DOHH2 (cell line): Measurements from ENCODE around the gene THBS3.
A peak's percentile ranks its signal among the peaks of the same experiment; 100 is the strongest.

Experiments
- H3F3A ChIP-seq: fragments of 200-600 bp; sonication (generic), shearing (Covaris generic); 2 replicates; pipeline ENCODE4 v1.6.0; 2016; ENCODE audit warnings: antibody characterized with exemption, mild to moderate bottlenecking; ENCODE audit not compliant: control insufficient read depth, insufficient read depth
- H3K27ac ChIP-seq: fragments of 200-600 bp; sonication (generic); 2 replicates; pipeline ENCODE4 v1.5.1; 2014; ENCODE audit warnings: low read depth, mild to moderate bottlenecking, low read length, moderate library complexity
- H3K27me3 ChIP-seq: fragments of 200-600 bp; sonication (generic); 2 replicates; pipeline ENCODE4 v1.6.1; 2014; ENCODE audit warnings: mild to moderate bottlenecking, low read length, mixed read lengths; ENCODE audit not compliant: control insufficient read depth
- H3K36me3 ChIP-seq: fragments of 200-600 bp; sonication (generic); 2 replicates; pipeline ENCODE4 v1.6.1; 2014; ENCODE audit warnings: mild to moderate bottlenecking, low read length, moderate library complexity, mixed read lengths; ENCODE audit not compliant: control insufficient read depth
- H3K4me1 ChIP-seq: fragments of 200-600 bp; sonication (generic); 2 replicates; pipeline ENCODE4 v1.6.1; 2014; ENCODE audit warnings: mild to moderate bottlenecking, low read length, mixed read lengths; ENCODE audit not compliant: control insufficient read depth
- H3K4me2 ChIP-seq: fragments of 200-600 bp; sonication (generic); 2 replicates; pipeline ENCODE4 v1.6.0; 2014; ENCODE audit warnings: mild to moderate bottlenecking, low read length, moderate library complexity
- H3K4me3 ChIP-seq: fragments of 200-600 bp; sonication (generic); 2 replicates; pipeline ENCODE4 v1.5.1; 2014; ENCODE audit warnings: mild to moderate bottlenecking, low read length, mixed read lengths
- H3K79me2 ChIP-seq: fragments of 200-600 bp; sonication (generic); 2 replicates; pipeline ENCODE4 v1.6.1; 2014; ENCODE audit warnings: mild to moderate bottlenecking, low read length, mixed read lengths; ENCODE audit not compliant: control insufficient read depth
- H3K9me2 ChIP-seq: fragments of 200-600 bp; sonication (generic); replicated peaks from 2 replicates; pipeline ENCODE4 v1.6.1; 2014; ENCODE audit warnings: mild to moderate bottlenecking, low read length, mixed read lengths; ENCODE audit not compliant: control insufficient read depth
- H3K9me3 ChIP-seq: fragments of 200-600 bp; sonication (generic); 2 replicates; pipeline ENCODE4 v1.6.1; 2014; ENCODE audit warnings: antibody characterized with exemption, low read length, mixed read lengths; ENCODE audit not compliant: control insufficient read depth, insufficient read depth
- H4K20me1 ChIP-seq: fragments of 200-600 bp; sonication (generic); 2 replicates; pipeline ENCODE4 v1.6.0; 2014; ENCODE audit warnings: low read depth, mild to moderate bottlenecking, antibody characterized with exemption, low read length, moderate library complexity; ENCODE audit not compliant: control insufficient read depth, insufficient read depth
- EZH2phosphoT487 ChIP-seq: fragments of 200-600 bp; sonication (generic); IDR thresholded peaks from 2 replicates; pipeline ENCODE4 v1.6.1; 2017; ENCODE audit warnings: borderline replicate concordance, mild to moderate bottlenecking, antibody characterized with exemption, low read length, moderate library complexity, mixed read lengths
- TF ChIP-seq, protein P1 (sequence below): fragments of 200-600 bp; sonication (generic); IDR thresholded peaks from one replicate; pipeline ENCODE4 v1.5.1; 2014; ENCODE audit warnings: antibody characterized with exemption, mild to moderate bottlenecking, low read depth, low read length; ENCODE audit not compliant: poor library complexity, severe bottlenecking

THBS3 gene

DNA sequence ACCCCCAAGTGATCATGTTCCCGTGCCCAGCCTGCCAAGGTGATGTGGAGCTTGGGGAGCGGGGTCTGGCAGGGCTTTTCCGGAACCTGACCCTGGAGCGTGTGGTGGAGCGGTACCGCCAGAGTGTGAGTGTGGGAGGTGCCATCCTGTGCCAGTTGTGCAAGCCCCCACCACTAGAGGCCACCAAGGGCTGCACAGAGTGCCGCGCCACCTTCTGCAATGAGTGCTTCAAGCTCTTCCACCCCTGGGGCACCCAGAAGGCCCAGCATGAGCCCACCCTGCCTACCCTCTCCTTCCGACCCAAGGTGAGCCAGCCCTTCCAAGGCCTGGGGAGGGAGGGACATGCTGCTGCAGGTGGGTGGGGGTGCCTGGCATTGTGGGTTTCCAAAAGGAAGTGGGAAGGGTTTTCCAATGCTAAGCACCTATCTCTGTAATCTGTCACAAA lies 31.7 kb downstream of the THBS3 start:
- Histone ChIP-seq H3K9me3 (no peaks in the 10 kb centered on the region), H3K4me2 (no peak overlapping the region), H3F3A (peaks cover 13% of the 10 kb centered on the region; the same call in 1 of the 2 replicates), H3K4me1 (peaks cover 45% of the 10 kb centered on the region), H3K4me3 (no peak overlapping the region), H3K79me2 (peaks cover 20% of the 10 kb centered on the region), H3K9me2 (no peaks in the 10 kb centered on the region), H3K27ac (no peak overlapping the region), H4K20me1 (no peaks in the 10 kb centered on the region), H3K36me3 (peaks cover 33% of the 10 kb centered on the region), H3K27me3 (no peaks in the 10 kb centered on the region)
- TF ChIP-seq, protein P1, sequence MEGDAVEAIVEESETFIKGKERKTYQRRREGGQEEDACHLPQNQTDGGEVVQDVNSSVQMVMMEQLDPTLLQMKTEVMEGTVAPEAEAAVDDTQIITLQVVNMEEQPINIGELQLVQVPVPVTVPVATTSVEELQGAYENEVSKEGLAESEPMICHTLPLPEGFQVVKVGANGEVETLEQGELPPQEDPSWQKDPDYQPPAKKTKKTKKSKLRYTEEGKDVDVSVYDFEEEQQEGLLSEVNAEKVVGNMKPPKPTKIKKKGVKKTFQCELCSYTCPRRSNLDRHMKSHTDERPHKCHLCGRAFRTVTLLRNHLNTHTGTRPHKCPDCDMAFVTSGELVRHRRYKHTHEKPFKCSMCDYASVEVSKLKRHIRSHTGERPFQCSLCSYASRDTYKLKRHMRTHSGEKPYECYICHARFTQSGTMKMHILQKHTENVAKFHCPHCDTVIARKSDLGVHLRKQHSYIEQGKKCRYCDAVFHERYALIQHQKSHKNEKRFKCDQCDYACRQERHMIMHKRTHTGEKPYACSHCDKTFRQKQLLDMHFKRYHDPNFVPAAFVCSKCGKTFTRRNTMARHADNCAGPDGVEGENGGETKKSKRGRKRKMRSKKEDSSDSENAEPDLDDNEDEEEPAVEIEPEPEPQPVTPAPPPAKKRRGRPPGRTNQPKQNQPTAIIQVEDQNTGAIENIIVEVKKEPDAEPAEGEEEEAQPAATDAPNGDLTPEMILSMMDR, result no peak
- no peak for TF ChIP-seq EZH2phosphoT487

- Histone ChIP-seq H3F3A (peaks cover 13% of the 10 kb centered on the region; the same call in 1 of the 2 replicates), H3K36me3 (peaks cover 36% of the 10 kb centered on the region), H3K4me3 (no peak overlapping the region), H3K27me3 (no peaks in the 10 kb centered on the region), H3K9me2 (no peaks in the 10 kb centered on the region), H3K9me3 (no peaks in the 10 kb centered on the region), H3K4me2 (no peak overlapping the region), H3K4me1 (peaks cover 45% of the 10 kb centered on the region), H3K27ac (no peak overlapping the region), H3K79me2 (peaks cover 20% of the 10 kb centered on the region), H4K20me1 (no peaks in the 10 kb centered on the region)
- no peak for TF ChIP-seq EZH2phosphoT487
- TF ChIP-seq, protein P1, result no peak
Measured at GRCh38 chr1:155175281-155175926, 32.3 kb downstream of the THBS3 start.

- H3K27ac ChIP-seq, result no peak overlapping the region
- peaks cover 45% of the 10 kb centered on the region for H3K4me1 ChIP-seq
- H3K79me2 ChIP-seq, result peaks cover 20% of the 10 kb centered on the region
- peaks cover 13% of the 10 kb centered on the region; the same call in 1 of the 2 replicates for H3F3A ChIP-seq
- H3K36me3 ChIP-seq, result peaks cover 37% of the 10 kb centered on the region
- H3K4me3 ChIP-seq, result peak overlapping the region; percentile 90
- H3K9me3 ChIP-seq, result no peaks in the 10 kb centered on the region
- TF ChIP-seq EZH2phosphoT487, result no peak
- TF ChIP-seq, protein P1, result no peak
- no peaks in the 10 kb centered on the region for H3K9me2 ChIP-seq
- no peaks in the 10 kb centered on the region for H3K27me3 ChIP-seq
- peak overlapping the region; percentile 76 for H3K4me2 ChIP-seq
- H4K20me1 ChIP-seq, result no peaks in the 10 kb centered on the region
Measured at GRCh38 chr1:155174324-155175280, 33.1 kb downstream of the THBS3 start.
